Measurements from ENCODE around the gene UNC5A.

- TF ChIP-seq, protein P1, sequence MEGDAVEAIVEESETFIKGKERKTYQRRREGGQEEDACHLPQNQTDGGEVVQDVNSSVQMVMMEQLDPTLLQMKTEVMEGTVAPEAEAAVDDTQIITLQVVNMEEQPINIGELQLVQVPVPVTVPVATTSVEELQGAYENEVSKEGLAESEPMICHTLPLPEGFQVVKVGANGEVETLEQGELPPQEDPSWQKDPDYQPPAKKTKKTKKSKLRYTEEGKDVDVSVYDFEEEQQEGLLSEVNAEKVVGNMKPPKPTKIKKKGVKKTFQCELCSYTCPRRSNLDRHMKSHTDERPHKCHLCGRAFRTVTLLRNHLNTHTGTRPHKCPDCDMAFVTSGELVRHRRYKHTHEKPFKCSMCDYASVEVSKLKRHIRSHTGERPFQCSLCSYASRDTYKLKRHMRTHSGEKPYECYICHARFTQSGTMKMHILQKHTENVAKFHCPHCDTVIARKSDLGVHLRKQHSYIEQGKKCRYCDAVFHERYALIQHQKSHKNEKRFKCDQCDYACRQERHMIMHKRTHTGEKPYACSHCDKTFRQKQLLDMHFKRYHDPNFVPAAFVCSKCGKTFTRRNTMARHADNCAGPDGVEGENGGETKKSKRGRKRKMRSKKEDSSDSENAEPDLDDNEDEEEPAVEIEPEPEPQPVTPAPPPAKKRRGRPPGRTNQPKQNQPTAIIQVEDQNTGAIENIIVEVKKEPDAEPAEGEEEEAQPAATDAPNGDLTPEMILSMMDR (IDR thresholded peaks at IDR 0.05) = no peak
- no peak for TF ChIP-seq POLR2A (IDR thresholded peaks at IDR 0.05)
Observed at GRCh38 chr5:176809544-176810080, 747 bp upstream of the UNC5A start.
